OCI-LY1 (cell line): ENCODE data around the gene SGCB.

Experiments
- CTCF ChIP-seq: fragments of 200-600 bp; sonication (generic), shearing (Covaris generic); IDR thresholded peaks from 2 replicates; pipeline ENCODE4 v1.5.1; 2017; ENCODE audit warnings: mild to moderate bottlenecking, antibody characterized with exemption, low read length, moderate library complexity, mixed read lengths
- EZH2 ChIP-seq: fragments of 200-600 bp; sonication (generic), shearing (Covaris generic); IDR thresholded peaks from 2 replicates; pipeline ENCODE4 v1.8.0; 2017; ENCODE audit warnings: borderline replicate concordance, mixed run types, mild to moderate bottlenecking, antibody characterized with exemption, low read length, moderate library complexity, mixed read lengths

- peak; percentile 24; the same call in 1 of the 2 replicates for TF ChIP-seq CTCF
- TF ChIP-seq EZH2 = no peak
These were observed 22.7 kb downstream of the SGCB start for GRCh38 chr4:52015366-52015765.
